HS-5 (cell line): ENCODE data around the gene FRMPD1.
"Not testable (repeated sequence)": the region's sequence is repeated elsewhere in the genome, so short reads cannot be mapped to it uniquely, and the experiment has no call there.

ENCODE experiments used
- DNase-seq: peaks from one replicate; pipeline ENCODE4 v3.0.0-alpha.2; 2012; ENCODE audit warnings: low read depth

FRMPD1 gene

GRCh38 chr9:37740631-37741328 is 90.0 kb downstream of the FRMPD1 start:
- no peak for DNase-seq

- DNase-seq = no peak
Measured at GRCh38 chr9:37745970-37746369, 95.2 kb downstream of the FRMPD1 start.

DNA sequence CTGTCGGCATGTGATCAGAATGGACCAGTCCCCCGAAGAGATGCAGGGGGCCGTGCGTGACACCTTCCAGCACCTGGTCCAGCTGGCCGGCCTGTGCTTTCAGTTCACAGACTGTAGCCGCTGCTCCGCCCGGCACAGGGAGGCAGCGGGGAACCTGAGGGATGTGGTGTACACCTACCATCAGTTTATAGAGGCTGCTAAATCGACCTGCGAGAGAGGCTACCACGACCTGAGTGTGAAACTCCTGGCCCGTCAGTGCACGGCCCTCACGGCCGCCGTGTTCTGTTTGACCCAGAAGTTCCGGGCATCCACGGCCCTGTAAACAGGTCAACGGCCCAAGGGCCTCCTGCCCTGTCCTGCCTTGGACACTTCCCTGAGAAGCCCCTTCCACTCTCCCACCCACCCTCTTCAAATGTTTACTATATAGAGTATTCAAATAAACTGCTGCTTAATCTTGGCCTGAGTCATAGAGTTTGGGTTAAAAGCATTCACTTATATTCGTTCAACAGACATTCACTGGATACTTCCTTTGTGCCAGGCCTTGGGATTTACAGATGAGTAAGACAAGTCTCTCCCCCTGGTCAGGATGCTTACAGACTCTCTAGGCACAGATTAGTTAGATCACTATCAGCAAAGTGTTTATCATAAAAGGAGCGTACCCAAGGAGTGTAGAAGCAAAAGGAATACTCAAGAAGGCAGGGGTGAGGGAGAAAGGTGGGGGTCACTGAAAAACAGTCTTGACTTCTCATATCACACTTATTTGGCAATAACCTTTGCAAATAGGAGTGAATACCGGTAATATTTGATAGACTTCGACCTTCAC is 95.9 kb downstream of the FRMPD1 start:
- no peak for DNase-seq

DNA sequence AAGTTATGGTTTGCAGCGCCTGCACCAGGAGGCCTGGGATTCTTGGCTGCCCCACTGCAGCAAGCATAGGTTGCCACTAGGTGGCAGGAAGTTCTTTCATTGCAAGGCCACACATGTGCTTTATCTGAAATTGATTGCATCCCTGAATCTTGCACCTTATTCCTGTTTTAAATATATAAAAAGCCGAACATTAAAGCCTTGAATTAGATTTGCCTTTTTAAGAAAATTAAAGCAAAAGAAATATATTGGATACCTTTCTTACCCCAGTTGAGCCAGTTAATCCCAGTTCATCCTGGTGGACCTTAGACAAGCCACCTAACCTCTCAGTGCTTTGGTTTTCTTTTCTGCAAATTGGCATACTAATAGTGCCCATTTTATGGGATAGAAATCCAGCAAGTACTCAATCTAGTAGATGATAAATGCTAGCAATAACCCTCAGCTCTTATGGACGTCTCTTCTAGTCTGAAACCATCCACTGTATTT is 96.6 kb downstream of the FRMPD1 start:
- peak; percentile 36 for DNase-seq

DNA sequence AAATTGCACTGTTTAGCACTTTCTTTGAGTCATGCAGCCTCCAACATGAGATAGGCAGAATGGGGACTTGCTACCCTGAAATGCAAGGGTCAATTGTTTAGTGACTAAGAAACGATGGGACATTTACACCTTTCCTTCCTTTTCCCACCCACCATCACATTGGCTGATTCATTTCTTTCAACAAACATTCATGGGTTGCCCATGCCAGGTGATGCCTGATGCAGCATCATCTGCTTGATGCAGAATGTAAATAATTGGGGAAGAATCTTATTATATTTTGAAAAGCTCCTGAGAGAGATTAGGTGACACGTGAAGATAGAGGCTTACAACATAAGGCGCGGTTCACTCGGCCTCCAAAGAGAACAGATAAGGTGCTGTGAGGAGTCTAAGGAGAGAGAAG is 98.4 kb downstream of the FRMPD1 start:
- DNase-seq = no peak

GRCh38 chr9:37751186-37751585 is 100.4 kb downstream of the FRMPD1 start:
- no peak for DNase-seq

- not testable (repeated sequence) for DNase-seq
Measured at GRCh38 chr9:37751704-37752103, 101.0 kb downstream of the FRMPD1 start.

GRCh38 chr9:37752112-37752511 is 101.4 kb downstream of the FRMPD1 start:
- not testable (repeated sequence) for DNase-seq

- no peak for DNase-seq
Measured at GRCh38 chr9:37752642-37753488, 102.1 kb downstream of the FRMPD1 start.

- no peak for DNase-seq
Measured at GRCh38 chr9:37753489-37754190, 102.9 kb downstream of the FRMPD1 start, which contains the start of gene TRMT10B. TSS of gene TRMT10B (plus strand) at chr9:37753805. CDS start at chr9:37761932, 8,127 bp downstream.

GRCh38 chr9:37758747-37759146 is 108.0 kb downstream of the FRMPD1 start:
- DNase-seq = no peak

DNA sequence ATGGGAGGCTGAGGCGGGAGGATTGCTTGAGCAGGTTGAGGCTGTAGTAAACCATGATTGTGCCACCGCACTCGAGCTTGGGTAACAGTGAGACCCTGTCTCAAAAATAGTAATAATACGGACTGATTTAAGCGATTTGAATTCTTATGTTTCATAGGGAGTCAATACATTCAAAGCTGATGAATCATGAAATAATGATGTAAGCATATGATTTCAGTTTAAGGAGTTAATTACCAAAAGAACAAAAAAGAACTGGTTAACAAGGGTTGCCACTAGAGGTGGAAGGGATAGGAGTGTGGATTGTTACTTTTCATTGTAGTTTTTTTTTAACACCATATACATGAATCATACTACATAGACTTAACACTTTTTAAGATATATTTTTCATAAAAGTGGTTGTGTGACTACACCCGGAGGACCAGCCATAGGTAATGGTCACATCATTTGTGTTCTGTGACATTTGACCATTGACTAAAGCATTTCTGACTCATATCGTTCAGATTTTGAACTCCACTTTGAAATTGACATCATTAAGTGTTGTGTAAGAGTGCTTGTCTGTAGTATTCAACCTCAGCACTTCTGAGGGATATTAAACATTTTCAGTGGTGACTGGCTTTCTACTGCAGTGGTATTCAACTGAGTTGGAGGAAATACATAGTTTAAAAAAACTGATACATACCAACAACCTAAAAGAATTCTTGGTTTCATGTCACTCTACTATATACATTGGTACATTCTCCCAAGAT is 109.8 kb downstream of the FRMPD1 start:
- DNase-seq = peak; percentile 70

DNA sequence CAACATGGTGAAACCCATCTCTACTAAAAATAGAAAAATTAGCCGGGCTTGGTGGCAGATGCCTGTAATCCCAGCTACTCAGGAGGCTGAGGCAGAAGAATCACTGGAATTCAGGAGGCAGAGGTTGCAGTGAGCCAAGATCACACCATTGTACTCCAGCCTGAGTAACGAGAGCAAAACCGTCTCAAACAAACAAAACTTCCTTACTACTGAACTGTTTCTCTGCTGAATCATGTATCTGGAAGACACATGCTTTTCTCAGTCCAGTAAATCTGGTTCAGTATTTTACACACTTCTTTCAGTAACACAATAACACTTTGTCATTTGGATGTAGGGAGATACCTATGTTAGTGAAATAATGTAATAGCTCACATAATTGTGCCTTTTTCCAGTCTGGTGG is 110.8 kb downstream of the FRMPD1 start:
- peak; percentile 29 for DNase-seq

- not testable (repeated sequence) for DNase-seq
Measured at GRCh38 chr9:37765263-37765662, 114.5 kb downstream of the FRMPD1 start.

GRCh38 chr9:37769306-37769705 is 118.6 kb downstream of the FRMPD1 start:
- DNase-seq = no peak

- DNase-seq = no peak
Measured at GRCh38 chr9:37769995-37770394, 119.2 kb downstream of the FRMPD1 start.

- DNase-seq = no peak
Measured at GRCh38 chr9:37775216-37775919, 124.6 kb downstream of the FRMPD1 start.

DNA sequence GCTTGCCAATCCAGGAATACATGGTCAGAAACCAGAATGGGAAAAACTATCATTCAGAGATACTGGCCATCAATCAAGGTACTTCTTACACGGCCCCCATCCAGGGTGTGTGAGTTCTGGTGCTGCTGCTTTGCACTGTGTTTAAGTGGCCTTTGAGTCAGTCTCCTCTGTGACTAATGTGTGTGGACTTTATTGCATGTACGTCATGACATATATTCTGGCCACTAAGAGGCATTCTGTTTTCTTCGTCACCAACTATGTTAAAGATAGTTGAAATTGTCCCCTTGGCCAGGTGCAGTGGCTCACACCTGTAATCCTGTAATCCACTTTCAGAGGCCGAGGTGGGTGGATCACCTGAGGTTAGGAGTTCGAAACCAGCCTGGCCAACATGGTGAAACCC is 125.6 kb downstream of the FRMPD1 start:
- DNase-seq = peak; percentile 38

- DNase-seq = no peak
Measured at GRCh38 chr9:37778534-37778933, 127.8 kb downstream of the FRMPD1 start.

GRCh38 chr9:37784291-37784615 is 133.5 kb downstream of the FRMPD1 start:
- no peak for DNase-seq
